IMR-90 (cell line): ENCODE measurements around the gene ANO4. TPM values are rescaled to one million over a fixed set of nuclear protein-coding genes. Genes with fewer than 3 reads are reported as not detected.
A peak's percentile ranks its signal among the peaks of the same experiment; 100 is the strongest.

Experiments
- ATAC-seq: fragments of 200-7000 bp; cut with Tn5 transposase; 2 replicates; pipeline ENCODE4 v1.9.1; 2020; ENCODE audit warnings: low read depth, mild to moderate bottlenecking, moderate library complexity
- BruUV-seq: library from RNA; stranded (reverse); fragments of 400-500 nt; replicated peaks from 2 replicates; lab custom pipeline; 2021; lab: Mats Ljungman, UMichigan
- CTCF ChIA-PET: fragments of 300-600 bp; formaldehyde crosslinking; extraction: SDS; loops from one replicate; lab custom pipeline; 2021; ENCODE audit warnings: antibody characterized with exemption; lab: Yijun Ruan, JAX
- POLR2A ChIA-PET: fragments of 300-600 bp; sonication (Branson Sonifier 250); formaldehyde crosslinking; loops from one replicate; lab custom pipeline; 2022; ENCODE audit warnings: antibody characterized with exemption; ENCODE audit not compliant: unreplicated experiment; lab: Charles Lee
- DNase-seq: peaks from one replicate; pipeline ENCODE4 v3.0.0; 2013
- H2AFZ ChIP-seq: replicated peaks from 2 replicates; pipeline ENCODE3; 2013; ENCODE audit warnings: low read length, mild to moderate bottlenecking; ENCODE audit not compliant: poor library complexity
- H2AK5ac ChIP-seq: 2 replicates; pipeline ENCODE4 v1.6.1; 2013; ENCODE audit warnings: low read depth, low read length, inconsistent platforms
- H2AK9ac ChIP-seq: replicated peaks from 2 replicates; pipeline ENCODE3; 2013; ENCODE audit warnings: mild to moderate bottlenecking, low read depth, low read length, moderate library complexity; ENCODE audit not compliant: poor library complexity
- H2BK120ac ChIP-seq: 2 replicates; pipeline ENCODE4 v1.6.1; 2013; ENCODE audit warnings: low read depth, low read length, inconsistent platforms
- H2BK15ac ChIP-seq: 3 replicates; pipeline ENCODE4 v1.6.1; 2013; ENCODE audit warnings: low read depth, low read length, inconsistent platforms
- H2BK20ac ChIP-seq: 2 replicates; pipeline ENCODE4 v1.6.1; 2013; ENCODE audit warnings: low read depth, mild to moderate bottlenecking, inconsistent platforms, low read length, moderate library complexity
- H2BK5ac ChIP-seq: 2 replicates; pipeline ENCODE4 v1.6.1; 2013; ENCODE audit warnings: mild to moderate bottlenecking, low read depth, low read length, inconsistent platforms; ENCODE audit not compliant: poor library complexity, severe bottlenecking
- H3K14ac ChIP-seq: replicated peaks from 2 replicates; pipeline ENCODE4 v1.6.1; 2013; ENCODE audit warnings: low read depth, low read length, inconsistent platforms
- H3K18ac ChIP-seq: 2 replicates; pipeline ENCODE4 v1.6.1; 2013; ENCODE audit warnings: low read depth, low read length, control low read depth
- H3K23ac ChIP-seq: 2 replicates; pipeline ENCODE4 v1.6.1; 2013; ENCODE audit warnings: low read depth, low read length, inconsistent platforms
- H3K27ac ChIP-seq: 2 replicates; pipeline ENCODE4 v1.5.1; 2013; ENCODE audit warnings: mild to moderate bottlenecking, control low read depth, low read length; ENCODE audit not compliant: insufficient read depth
- H3K27me3 ChIP-seq: 2 replicates; pipeline ENCODE4 v1.6.1; 2013; ENCODE audit warnings: low read length; ENCODE audit not compliant: control insufficient read depth, insufficient read depth
- H3K36me3 ChIP-seq: 2 replicates; pipeline ENCODE4 v1.6.1; 2013; ENCODE audit warnings: low read length, mixed read lengths; ENCODE audit not compliant: control insufficient read depth, insufficient read depth
- H3K4ac ChIP-seq: 2 replicates; pipeline ENCODE4 v1.6.1; 2013; ENCODE audit warnings: low read depth, low read length, inconsistent platforms
- H3K4me1 ChIP-seq: 2 replicates; pipeline ENCODE4 v1.6.1; 2013; ENCODE audit warnings: low read length, mixed read lengths; ENCODE audit not compliant: control insufficient read depth, insufficient read depth
- H3K4me2 ChIP-seq: 2 replicates; pipeline ENCODE4 v1.6.1; 2013; ENCODE audit warnings: low read depth, mild to moderate bottlenecking, control low read depth, low read length, moderate library complexity
- H3K4me3 ChIP-seq: 2 replicates; pipeline ENCODE4 v1.5.1; 2013; ENCODE audit warnings: low read depth, mild to moderate bottlenecking, control low read depth, low read length, moderate library complexity; ENCODE audit not compliant: insufficient read depth
- H3K56ac ChIP-seq: 2 replicates; pipeline ENCODE4 v1.6.1; 2013; ENCODE audit warnings: low read length, inconsistent platforms; ENCODE audit not compliant: insufficient read depth; ENCODE audit errors: extremely low read depth
- H3K79me1 ChIP-seq, 2 experiments: 2 replicates each; pipeline ENCODE4 v1.6.1; 2013; ENCODE audit warnings: low read length in 2 of 2, inconsistent platforms in 1 of 2, low read depth in 1 of 2
- H3K9ac ChIP-seq: 2 replicates; pipeline ENCODE4 v1.6.1; 2013; ENCODE audit warnings: low read depth, low read length, control low read depth
- H3K9me1 ChIP-seq: 2 replicates; pipeline ENCODE4 v1.6.1; 2013; ENCODE audit warnings: low read length, inconsistent platforms; ENCODE audit not compliant: insufficient read depth
- H3K9me3 ChIP-seq: 2 replicates; pipeline ENCODE4 v1.6.1; 2013; ENCODE audit warnings: low read length; ENCODE audit not compliant: control insufficient read depth, insufficient read depth
- H4K20me1 ChIP-seq: 2 replicates; pipeline ENCODE4 v1.6.1; 2013; ENCODE audit warnings: low read length, inconsistent platforms; ENCODE audit not compliant: insufficient read depth
- H4K5ac ChIP-seq: 2 replicates; pipeline ENCODE4 v1.6.1; 2013; ENCODE audit warnings: mild to moderate bottlenecking, low read depth, low read length, control low read depth
- H4K8ac ChIP-seq, 2 experiments: 2 replicates each; pipeline ENCODE4 v1.6.1; 2013; ENCODE audit warnings: low read depth in 2 of 2, low read length in 2 of 2, control low read depth in 1 of 2, inconsistent platforms in 1 of 2
- H4K91ac ChIP-seq: 2 replicates; pipeline ENCODE4 v1.6.1; 2013; ENCODE audit warnings: low read depth, low read length, inconsistent platforms; ENCODE audit not compliant: insufficient read depth
- CTCF ChIP-seq: conservative IDR thresholded peaks from 2 replicates; pipeline ENCODE4 v1.5.1; 2012; ENCODE audit warnings: mild to moderate bottlenecking, low read depth, low read length, improper control_type of control experiment
- MAFK ChIP-seq: IDR thresholded peaks from 2 replicates; pipeline ENCODE4 v1.6.1; 2012; ENCODE audit warnings: low read depth, low read length, improper control_type of control experiment
- USF2 ChIP-seq: fragments of 150-350 bp; IDR thresholded peaks from 2 replicates; pipeline ENCODE4 v1.6.1; 2017; ENCODE audit warnings: mild to moderate bottlenecking, antibody characterized with exemption, low read length, low read depth
- WGBS, 2 experiments: methylation state at CpG; one replicate each; pipeline versions ENCODE4 v1.1.5 to v1.1.7; 2013; ENCODE audit warnings: missing lambda C conversion rate in 2 of 2; ENCODE audit not compliant: insufficient read length in 1 of 2; ENCODE audit errors: extremely low coverage in 2 of 2; 5-methylcytosine and 5-hydroxymethylcytosine counted together
- dilution Hi-C: fragments of 300-500 bp; cut with HindIII; formaldehyde crosslinking; loops from one replicate; pipeline ENCODE4 v1.14.3; 2018; ENCODE audit warnings: low sequenced_read_pairs; ENCODE audit not compliant: unreplicated experiment
- in situ Hi-C: fragments of 300-500 bp; cut with MboI; formaldehyde crosslinking; loops from 3 replicates; pipeline ENCODE4 v1.14.3; 2019; ENCODE audit warnings: low sequenced_read_pairs, inconsistent platforms, mixed read lengths
- intact Hi-C: fragments of 100-400 bp; cut with micrococcal nuclease; formaldehyde crosslinking; loops from 2 replicates; pipeline ENCODE4 v1.10.0; 2022
- polyA plus RNA-seq, 3 experiments: library from polyadenylated mRNA; depleted of rRNA; stranded (reverse); fragments of >200 nt; gene quantifications; 2 replicates each; pipeline ENCODE4 v1.2.3, GENCODE V29; 2012; ENCODE audit warnings: low replicate concordance in 1 of 3
- total RNA-seq: library from RNA; depleted of rRNA; stranded (reverse); fragments of >200 nt; gene quantifications from 2 replicates; pipeline ENCODE4 v1.2.3, GENCODE V29; 2012

The ANO4 gene
- total and polyA plus RNA-seq, 2 of the 4 experiments (the other 2 are of a cell fraction): 4.7 to 10.2 TPM

GRCh38 chr12:100823963-100824362 is 29.4 kb downstream of the ANO4 start:
- no peak overlapping the region for H3K4me3 ChIP-seq
- no peak overlapping the region for H2BK120ac ChIP-seq
- no peak overlapping the region for H3K23ac ChIP-seq
- H2BK5ac ChIP-seq: peak overlapping the region; percentile 87
- BruUV-seq: no TSS peak
- in situ Hi-C loops: no loop called here
- H2AK5ac ChIP-seq: no peak overlapping the region
- dilution Hi-C loops: no loop called here
- ChIA-PET CTCF (no interaction called here), POLR2A (no interaction called here)
- peak overlapping the region; percentile 6; the same call in 1 of the 2 replicates for H3K4me2 ChIP-seq
- H2BK20ac ChIP-seq: no peak overlapping the region
- DNase-seq (peak; percentile 69), ATAC-seq (peak; percentile 70)
- H3K9ac ChIP-seq: no peak overlapping the region
- no peak overlapping the region for H4K8ac ChIP-seq
- no peaks in the 10 kb centered on the region; a peak in 1 of 4 replicates for H3K79me1 ChIP-seq
- no CpG with 5 or more reads among the region's 1 CpG for WGBS, 2 experiments
- H3K9me1 ChIP-seq: no peaks in the 10 kb centered on the region; the same call in 1 of the 2 replicates
- no peak overlapping the region for H3K18ac ChIP-seq
- no peak overlapping the region; the same call in 2 of the 3 replicates for H2BK15ac ChIP-seq
- no peaks in the 10 kb centered on the region for H3K27me3 ChIP-seq
- H3K9me3 ChIP-seq: no peaks in the 10 kb centered on the region
- peaks cover 4% of the 10 kb centered on the region; the same call in 1 of the 2 replicates for H3K4me1 ChIP-seq
- no peak overlapping the region for H3K4ac ChIP-seq
- no peaks in the 10 kb centered on the region; the same call in 1 of the 2 replicates for H3K36me3 ChIP-seq
- no peak overlapping the region for H3K14ac ChIP-seq
- H4K5ac ChIP-seq: no peak overlapping the region
- TF ChIP-seq USF2 (peak; percentile 43), MAFK (no peak), CTCF (no peak)
- peaks cover 7% of the 10 kb centered on the region; the same call in 1 of the 2 replicates for H4K20me1 ChIP-seq
- H2AFZ ChIP-seq: no peak overlapping the region
- intact Hi-C loops: loop anchor here (10.0 kb wide), 2 partner anchors 301 to 501 kb away; no protein-coding TSS in a partner anchor
- no peak overlapping the region for H3K27ac ChIP-seq
- H2AK9ac ChIP-seq: no peak overlapping the region
- no peak overlapping the region for H3K56ac ChIP-seq
- H4K91ac ChIP-seq: no peak overlapping the region
